SK-N-SH treated with all-trans-retinoic acid at 6 μM for 48 hours (cell line): ENCODE measurements around the gene UBL4B.

Source experiments
- ATAC-seq: fragments of 200-7000 bp; cut with Tn5 transposase; 3 replicates; pipeline ENCODE4 v1.9.1; 2020; ENCODE audit warnings: mild to moderate bottlenecking, moderate library complexity
- BACH2 ChIP-seq: fragments of 250-450 bp; sonication (Bioruptor Pico); IDR thresholded peaks from 2 replicates; pipeline ENCODE4 v1.9.0; 2021; ENCODE audit warnings: mild to moderate bottlenecking, borderline replicate concordance
- ESRRG ChIP-seq: fragments of 250-450 bp; sonication (Bioruptor Pico); IDR thresholded peaks from 2 replicates; pipeline ENCODE4 v1.6.1; 2021; ENCODE audit warnings: mild to moderate bottlenecking
- ISL1 ChIP-seq: fragments of 250-450 bp; sonication (Bioruptor Pico); IDR thresholded peaks from 2 replicates; pipeline ENCODE4 v2.1.2; 2022; ENCODE audit warnings: mild to moderate bottlenecking, moderate library complexity
- OSR1 ChIP-seq: fragments of 250-450 bp; sonication (Bioruptor Pico); IDR thresholded peaks from 2 replicates; pipeline ENCODE4 v1.8.0; 2022; ENCODE audit warnings: moderate library complexity, mild to moderate bottlenecking, inconsistent platforms
- PPARA ChIP-seq: fragments of 250-450 bp; sonication (Bioruptor Pico); IDR thresholded peaks from 2 replicates; pipeline ENCODE4 v1.5.0; 2020; ENCODE audit warnings: mild to moderate bottlenecking, borderline replicate concordance
- SNAI2 ChIP-seq: fragments of 250-450 bp; sonication (Bioruptor Pico); IDR thresholded peaks from 2 replicates; pipeline ENCODE4 v1.5.0; 2020; ENCODE audit warnings: mild to moderate bottlenecking, moderate library complexity
- TCF4 ChIP-seq: fragments of 250-450 bp; sonication (Bioruptor Pico); IDR thresholded peaks from 2 replicates; pipeline ENCODE4 v1.8.0; 2021; ENCODE audit warnings: mild to moderate bottlenecking, moderate library complexity, borderline replicate concordance
- TOX ChIP-seq: fragments of 250-450 bp; sonication (Bioruptor Pico); IDR thresholded peaks from 2 replicates; pipeline ENCODE4 v1.8.0; 2021; ENCODE audit warnings: mild to moderate bottlenecking, moderate library complexity, borderline replicate concordance
- ZC3H10 ChIP-seq: fragments of 250-450 bp; sonication (Bioruptor Pico); IDR thresholded peaks from 2 replicates; pipeline ENCODE4 v1.5.1; 2021; ENCODE audit warnings: mild to moderate bottlenecking, moderate library complexity
- ZFP3 ChIP-seq: fragments of 250-450 bp; sonication (Bioruptor Pico); IDR thresholded peaks from 2 replicates; pipeline ENCODE4 v1.5.0; 2020; ENCODE audit warnings: mild to moderate bottlenecking, moderate library complexity
- ZFP30 ChIP-seq: fragments of 450-650 bp; formaldehyde crosslinking; IDR thresholded peaks from 2 replicates; pipeline ENCODE4 v1.5.0; 2022; ENCODE audit warnings: mild to moderate bottlenecking, moderate library complexity
- ZNF565 ChIP-seq: fragments of 450-650 bp; formaldehyde crosslinking; conservative IDR thresholded peaks from 2 replicates; pipeline ENCODE4 v1.5.0; 2020; ENCODE audit warnings: low read depth, mild to moderate bottlenecking, moderate library complexity
- ZNF70 ChIP-seq: fragments of 450-650 bp; formaldehyde crosslinking; IDR thresholded peaks from 2 replicates; pipeline ENCODE4 v1.5.0; 2020; ENCODE audit warnings: mild to moderate bottlenecking, moderate library complexity
- ZNF8 ChIP-seq: fragments of 450-650 bp; formaldehyde crosslinking; IDR thresholded peaks from 2 replicates; pipeline ENCODE4 v1.5.0; 2020; ENCODE audit warnings: mild to moderate bottlenecking, moderate library complexity
- TF ChIP-seq, protein P1 (sequence below): fragments of 250-450 bp; sonication (Bioruptor Pico); IDR thresholded peaks from 2 replicates; pipeline ENCODE4 v1.8.0; 2020; ENCODE audit warnings: mild to moderate bottlenecking, moderate library complexity, borderline replicate concordance
- TF ChIP-seq, protein P2 (sequence below): fragments of 250-450 bp; sonication (Bioruptor Pico); IDR thresholded peaks from 2 replicates; pipeline ENCODE4 v1.5.0; 2020; ENCODE audit warnings: mild to moderate bottlenecking, moderate library complexity
- TF ChIP-seq, protein P3 (sequence below): fragments of 250-450 bp; sonication (Bioruptor Pico); IDR thresholded peaks from 2 replicates; pipeline ENCODE4 v1.5.1; 2021; ENCODE audit warnings: mild to moderate bottlenecking, moderate library complexity
- TF ChIP-seq, protein P4 (sequence below): fragments of 250-450 bp; sonication (Bioruptor Pico); IDR thresholded peaks from 2 replicates; pipeline ENCODE4 v1.8.0; 2021; ENCODE audit warnings: low read depth, mild to moderate bottlenecking, moderate library complexity, borderline replicate concordance

Gene UBL4B

DNA sequence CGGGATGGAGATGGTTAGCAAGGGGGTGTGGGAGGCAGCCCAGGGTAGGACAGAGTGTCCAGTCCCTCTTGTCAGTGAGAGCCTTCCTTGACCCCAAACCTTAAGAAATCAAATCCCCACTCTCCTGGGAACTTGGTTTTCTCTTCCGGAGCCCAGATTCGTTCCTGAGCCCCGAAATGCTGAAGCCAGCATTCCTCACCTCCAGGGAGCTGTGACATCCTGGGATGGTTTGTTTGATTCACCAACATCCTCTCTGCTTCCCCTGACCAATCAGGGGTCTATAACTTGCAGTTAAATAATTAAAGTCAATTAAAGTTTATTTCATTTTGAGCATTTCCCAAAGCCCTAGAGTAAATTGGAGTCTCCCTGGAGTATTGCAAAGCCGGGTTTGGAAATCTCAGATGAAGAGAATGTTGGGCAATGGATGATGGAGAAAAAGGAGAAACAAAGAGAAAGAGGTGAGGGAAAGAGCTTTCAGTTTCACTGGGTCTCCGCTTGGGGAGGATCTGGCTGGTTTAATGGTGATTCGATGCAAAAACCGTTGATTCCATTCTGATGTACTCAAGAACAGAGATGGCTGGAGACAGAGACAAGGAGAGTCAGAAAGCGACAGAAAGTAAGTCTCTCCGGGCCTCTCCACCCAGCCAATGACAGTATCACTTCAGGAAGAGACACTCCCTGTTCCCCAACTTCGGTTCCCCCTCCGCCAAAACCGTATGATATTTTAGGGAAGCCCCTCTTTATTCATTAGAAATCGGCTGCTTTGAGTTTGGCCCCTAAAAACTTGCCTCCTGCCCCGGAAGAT lies 29.0 kb upstream of the UBL4B start:
- no peak for ATAC-seq
- no peak for TF ChIP-seq PPARA (CRISPR knock-in tag)

DNA sequence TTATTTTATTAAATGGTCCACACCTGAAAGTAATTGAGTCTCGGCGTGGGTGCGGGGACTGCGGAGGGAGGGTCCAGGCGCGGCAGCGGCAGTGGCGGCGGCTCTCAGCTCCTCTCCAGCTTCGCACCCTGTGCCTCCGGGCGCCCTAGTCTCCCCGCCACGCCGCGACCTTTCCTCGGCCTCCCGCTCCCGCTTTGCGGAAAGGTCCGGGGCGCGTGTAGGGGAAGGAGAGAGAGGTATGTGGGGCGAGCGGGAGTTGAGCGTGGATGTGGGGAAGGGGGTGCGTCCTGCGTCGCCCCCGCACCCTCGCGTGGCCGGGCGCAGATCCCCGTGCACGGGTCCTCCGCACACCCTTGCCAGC lies 28.4 kb upstream of the UBL4B start:
- ATAC-seq, result no peak
- no peak for TF ChIP-seq ZNF8 (CRISPR knock-in tag)
- TF ChIP-seq ESRRG, result no peak
- no peak for TF ChIP-seq ISL1
- no peak for TF ChIP-seq SNAI2
- no peak for TF ChIP-seq TCF4 (CRISPR knock-in tag)
- no peak for TF ChIP-seq ZNF70 (CRISPR knock-in tag)
- TF ChIP-seq, protein P1, sequence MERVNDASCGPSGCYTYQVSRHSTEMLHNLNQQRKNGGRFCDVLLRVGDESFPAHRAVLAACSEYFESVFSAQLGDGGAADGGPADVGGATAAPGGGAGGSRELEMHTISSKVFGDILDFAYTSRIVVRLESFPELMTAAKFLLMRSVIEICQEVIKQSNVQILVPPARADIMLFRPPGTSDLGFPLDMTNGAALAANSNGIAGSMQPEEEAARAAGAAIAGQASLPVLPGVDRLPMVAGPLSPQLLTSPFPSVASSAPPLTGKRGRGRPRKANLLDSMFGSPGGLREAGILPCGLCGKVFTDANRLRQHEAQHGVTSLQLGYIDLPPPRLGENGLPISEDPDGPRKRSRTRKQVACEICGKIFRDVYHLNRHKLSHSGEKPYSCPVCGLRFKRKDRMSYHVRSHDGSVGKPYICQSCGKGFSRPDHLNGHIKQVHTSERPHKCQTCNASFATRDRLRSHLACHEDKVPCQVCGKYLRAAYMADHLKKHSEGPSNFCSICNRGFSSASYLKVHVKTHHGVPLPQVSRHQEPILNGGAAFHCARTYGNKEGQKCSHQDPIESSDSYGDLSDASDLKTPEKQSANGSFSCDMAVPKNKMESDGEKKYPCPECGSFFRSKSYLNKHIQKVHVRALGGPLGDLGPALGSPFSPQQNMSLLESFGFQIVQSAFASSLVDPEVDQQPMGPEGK, result no peak

DNA sequence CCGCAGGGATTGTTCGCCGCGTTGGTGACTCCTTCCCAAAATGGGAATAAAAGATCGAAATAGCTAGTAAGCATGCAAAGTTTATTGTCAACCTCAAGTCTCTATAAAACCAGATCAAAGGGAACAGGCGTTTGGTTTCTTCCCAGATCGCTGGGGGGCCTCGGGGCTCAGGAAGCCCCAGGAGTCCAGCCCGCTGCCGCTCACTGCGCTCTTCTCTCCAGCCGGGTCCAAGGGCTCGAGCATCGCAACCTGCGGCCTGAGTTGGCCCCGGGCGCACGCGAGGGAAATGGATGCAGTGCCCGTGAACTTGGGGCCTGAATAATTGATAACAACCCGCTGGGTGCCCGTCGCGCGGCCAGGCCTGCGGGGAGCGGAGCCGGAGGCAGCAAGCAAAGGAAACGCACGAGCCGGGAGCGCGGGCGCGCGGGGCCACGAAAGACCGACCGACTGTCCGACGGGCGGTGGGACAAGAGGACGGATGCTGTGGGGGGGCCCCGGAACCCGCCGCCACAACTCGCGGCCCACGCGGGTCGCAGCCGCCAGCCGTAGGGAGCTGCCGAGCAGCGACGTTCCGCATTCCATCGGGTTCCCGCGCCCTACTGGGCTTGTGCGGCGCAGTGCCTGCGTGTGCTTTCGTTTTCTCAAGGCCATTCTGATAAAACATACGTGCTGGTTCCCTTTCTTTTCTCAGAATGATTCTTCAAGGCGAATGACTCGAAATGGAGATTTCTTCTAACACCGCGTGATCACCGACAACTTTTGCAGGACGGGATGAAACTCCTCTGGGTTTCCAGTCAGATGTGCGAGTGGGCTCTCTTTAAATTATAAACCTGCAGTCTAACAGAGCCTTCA lies 27.8 kb upstream of the UBL4B start:
- ATAC-seq, result no peak
- TF ChIP-seq, protein P2, sequence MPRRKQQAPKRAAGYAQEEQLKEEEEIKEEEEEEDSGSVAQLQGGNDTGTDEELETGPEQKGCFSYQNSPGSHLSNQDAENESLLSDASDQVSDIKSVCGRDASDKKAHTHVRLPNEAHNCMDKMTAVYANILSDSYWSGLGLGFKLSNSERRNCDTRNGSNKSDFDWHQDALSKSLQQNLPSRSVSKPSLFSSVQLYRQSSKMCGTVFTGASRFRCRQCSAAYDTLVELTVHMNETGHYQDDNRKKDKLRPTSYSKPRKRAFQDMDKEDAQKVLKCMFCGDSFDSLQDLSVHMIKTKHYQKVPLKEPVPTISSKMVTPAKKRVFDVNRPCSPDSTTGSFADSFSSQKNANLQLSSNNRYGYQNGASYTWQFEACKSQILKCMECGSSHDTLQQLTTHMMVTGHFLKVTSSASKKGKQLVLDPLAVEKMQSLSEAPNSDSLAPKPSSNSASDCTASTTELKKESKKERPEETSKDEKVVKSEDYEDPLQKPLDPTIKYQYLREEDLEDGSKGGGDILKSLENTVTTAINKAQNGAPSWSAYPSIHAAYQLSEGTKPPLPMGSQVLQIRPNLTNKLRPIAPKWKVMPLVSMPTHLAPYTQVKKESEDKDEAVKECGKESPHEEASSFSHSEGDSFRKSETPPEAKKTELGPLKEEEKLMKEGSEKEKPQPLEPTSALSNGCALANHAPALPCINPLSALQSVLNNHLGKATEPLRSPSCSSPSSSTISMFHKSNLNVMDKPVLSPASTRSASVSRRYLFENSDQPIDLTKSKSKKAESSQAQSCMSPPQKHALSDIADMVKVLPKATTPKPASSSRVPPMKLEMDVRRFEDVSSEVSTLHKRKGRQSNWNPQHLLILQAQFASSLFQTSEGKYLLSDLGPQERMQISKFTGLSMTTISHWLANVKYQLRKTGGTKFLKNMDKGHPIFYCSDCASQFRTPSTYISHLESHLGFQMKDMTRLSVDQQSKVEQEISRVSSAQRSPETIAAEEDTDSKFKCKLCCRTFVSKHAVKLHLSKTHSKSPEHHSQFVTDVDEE (CRISPR knock-in tag), result no peak

DNA sequence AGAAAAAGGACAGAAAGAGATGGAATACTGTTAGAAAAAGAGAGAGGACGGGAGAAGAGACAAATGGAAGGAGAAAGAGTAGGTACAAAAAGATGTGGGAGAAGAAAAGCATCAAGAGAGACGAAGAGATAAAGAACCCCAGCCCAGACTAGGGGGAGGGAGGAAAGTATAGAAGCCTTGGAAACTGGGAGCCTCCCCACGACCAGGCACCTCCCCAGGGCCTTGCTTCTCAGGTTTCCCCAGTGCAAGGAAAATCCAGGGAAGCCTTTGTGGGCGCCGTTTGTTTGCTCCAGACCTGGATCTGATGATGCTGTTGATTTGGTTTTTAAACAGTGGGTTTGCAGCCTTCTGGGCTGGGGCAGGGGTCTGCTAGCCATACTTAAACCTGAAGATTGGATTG lies 26.6 kb upstream of the UBL4B start:
- ATAC-seq, result no peak
- TF ChIP-seq ZFP3, result no peak
- TF ChIP-seq, protein P1, result no peak
- no peak for TF ChIP-seq ZNF565 (CRISPR knock-in tag)
- no peak for TF ChIP-seq OSR1 (CRISPR knock-in tag)
- TF ChIP-seq ZNF8 (CRISPR knock-in tag), result no peak
- TF ChIP-seq BACH2 (CRISPR knock-in tag), result no peak
- TF ChIP-seq, protein P3, sequence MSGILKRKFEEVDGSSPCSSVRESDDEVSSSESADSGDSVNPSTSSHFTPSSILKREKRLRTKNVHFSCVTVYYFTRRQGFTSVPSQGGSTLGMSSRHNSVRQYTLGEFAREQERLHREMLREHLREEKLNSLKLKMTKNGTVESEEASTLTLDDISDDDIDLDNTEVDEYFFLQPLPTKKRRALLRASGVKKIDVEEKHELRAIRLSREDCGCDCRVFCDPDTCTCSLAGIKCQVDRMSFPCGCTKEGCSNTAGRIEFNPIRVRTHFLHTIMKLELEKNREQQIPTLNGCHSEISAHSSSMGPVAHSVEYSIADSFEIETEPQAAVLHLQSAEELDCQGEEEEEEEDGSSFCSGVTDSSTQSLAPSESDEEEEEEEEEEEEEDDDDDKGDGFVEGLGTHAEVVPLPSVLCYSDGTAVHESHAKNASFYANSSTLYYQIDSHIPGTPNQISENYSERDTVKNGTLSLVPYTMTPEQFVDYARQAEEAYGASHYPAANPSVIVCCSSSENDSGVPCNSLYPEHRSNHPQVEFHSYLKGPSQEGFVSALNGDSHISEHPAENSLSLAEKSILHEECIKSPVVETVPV (CRISPR knock-in tag), result no peak
- no peak for TF ChIP-seq PPARA (CRISPR knock-in tag)
- TF ChIP-seq, protein P4, sequence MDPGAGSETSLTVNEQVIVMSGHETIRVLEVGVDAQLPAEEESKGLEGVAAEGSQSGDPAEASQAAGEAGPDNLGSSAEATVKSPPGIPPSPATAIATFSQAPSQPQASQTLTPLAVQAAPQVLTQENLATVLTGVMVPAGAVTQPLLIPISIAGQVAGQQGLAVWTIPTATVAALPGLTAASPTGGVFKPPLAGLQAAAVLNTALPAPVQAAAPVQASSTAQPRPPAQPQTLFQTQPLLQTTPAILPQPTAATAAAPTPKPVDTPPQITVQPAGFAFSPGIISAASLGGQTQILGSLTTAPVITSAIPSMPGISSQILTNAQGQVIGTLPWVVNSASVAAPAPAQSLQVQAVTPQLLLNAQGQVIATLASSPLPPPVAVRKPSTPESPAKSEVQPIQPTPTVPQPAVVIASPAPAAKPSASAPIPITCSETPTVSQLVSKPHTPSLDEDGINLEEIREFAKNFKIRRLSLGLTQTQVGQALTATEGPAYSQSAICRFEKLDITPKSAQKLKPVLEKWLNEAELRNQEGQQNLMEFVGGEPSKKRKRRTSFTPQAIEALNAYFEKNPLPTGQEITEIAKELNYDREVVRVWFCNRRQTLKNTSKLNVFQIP, result no peak
- TF ChIP-seq ZC3H10 (CRISPR knock-in tag), result no peak
- no peak for TF ChIP-seq ZFP30
- no peak for TF ChIP-seq TOX (CRISPR knock-in tag)
- no peak for TF ChIP-seq TCF4 (CRISPR knock-in tag)
